Tongue (tissue), 2 donors: ENCODE results near the gene LHX3. TPM values are rescaled to one million over a fixed set of nuclear protein-coding genes. Genes with fewer than 3 reads are reported as not detected.

Experiments used
- DNase-seq: peaks from one replicate; pipeline ENCODE4 v3.0.0-alpha.2; 2015
- total RNA-seq: library from RNA; depleted of rRNA; stranded (reverse); fragments of >200 nt; gene quantifications from one replicate; pipeline ENCODE4 v1.2.3, GENCODE V29; 2014

LHX3 gene
- total RNA-seq, 1 donor from 2014 or later, result not detected

DNA sequence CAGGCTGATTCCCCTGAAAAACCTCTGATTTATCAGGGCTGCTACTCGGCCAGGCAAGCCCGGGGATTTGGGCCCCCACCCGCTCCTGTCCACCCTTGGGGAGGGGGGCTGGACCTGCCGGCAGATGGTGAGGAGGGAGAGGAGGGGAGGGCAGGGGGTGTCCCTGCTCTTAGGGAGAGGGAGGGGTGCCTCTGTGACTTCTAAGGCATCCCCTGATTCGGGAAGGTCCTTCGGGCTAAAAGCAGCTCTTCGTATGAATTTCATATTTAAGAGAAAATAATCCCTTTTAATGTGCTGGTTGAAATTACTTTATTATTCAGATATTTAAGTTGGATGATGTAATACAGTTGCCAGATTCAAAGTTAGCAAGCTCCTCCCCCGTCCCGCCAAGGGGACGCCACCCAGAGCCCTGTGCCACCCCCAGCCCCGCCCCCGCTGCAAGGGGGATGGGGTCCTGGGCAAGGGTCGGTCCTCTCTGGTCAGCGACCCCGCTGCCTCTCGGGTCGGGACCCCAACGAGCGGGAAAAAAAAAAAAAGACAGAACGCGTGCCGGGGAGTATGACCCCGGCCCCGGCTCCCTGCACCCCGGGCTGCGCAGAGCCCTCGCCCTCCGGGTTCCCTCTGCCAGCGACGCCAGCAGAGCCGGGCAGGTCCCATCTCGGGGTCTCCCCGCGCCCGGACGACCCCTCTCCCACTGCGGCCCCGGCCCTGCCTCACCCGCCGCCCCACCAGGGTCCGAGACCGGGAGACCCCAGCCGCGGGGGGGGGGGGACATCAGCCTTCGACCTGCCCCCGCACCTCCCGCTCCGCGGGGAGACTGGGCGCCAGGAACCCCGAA lies 12.4 kb downstream of the LHX3 start:
- DNase-seq, result no peak

DNA sequence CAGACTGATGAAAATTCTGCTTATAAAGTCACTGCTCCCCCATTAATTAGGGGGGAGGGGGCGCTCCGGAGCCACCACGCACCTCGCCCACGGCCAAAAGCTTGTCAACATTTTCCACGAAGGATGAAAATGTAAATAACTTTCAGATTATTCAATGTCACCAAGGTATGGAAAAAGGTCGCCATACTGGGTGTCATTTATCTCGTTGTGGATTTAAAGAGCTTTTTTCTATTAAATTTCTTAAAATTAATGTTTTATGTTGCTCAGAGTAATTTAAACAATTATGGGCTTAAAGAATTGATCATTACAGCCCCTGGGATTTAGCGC lies 13.0 kb downstream of the LHX3 start:
- no peak for DNase-seq

DNA sequence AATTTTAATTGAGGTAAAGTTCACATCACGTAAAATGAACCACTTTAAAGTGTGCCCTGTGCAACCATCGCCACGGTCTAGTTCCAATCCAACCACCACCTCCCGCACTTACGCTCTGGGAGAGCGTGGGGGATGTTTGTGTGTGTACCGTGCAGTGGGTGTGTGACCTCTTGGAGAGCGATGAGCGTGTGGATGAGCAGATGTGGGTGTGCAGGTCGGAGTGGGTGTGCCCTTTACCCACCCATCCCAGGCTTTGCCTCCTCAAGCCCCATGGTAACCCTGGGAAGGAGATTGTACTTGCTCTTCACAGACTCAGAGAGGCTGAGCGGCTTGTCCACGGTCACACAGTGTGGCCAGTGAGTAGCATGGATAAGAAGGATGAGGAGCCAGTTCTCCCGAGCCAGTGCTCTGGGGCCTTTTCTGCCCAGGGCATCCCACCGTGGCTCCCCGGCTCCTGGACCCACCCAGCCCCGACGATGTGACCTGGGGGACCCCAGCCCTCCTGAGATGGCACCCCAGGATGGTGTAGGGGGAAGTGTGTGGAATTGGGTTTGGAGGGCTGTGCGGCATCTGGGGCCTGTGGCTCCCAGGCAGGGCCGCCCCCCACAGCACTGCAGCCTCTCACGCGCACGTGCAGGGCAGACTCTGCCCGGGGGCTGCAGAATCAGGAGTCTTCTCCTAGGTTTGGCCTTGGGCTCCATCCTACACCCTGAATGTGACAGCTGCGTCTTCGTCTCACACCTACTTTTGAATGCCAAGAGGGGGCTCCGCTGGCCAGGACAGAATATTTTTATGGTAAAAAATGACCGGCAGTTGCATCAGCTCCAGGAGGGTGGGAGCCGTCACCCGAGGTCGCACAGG lies 13.6 kb downstream of the LHX3 start:
- DNase-seq, result no peak

GRCh38 chr9:136190656-136191055 lies 14.3 kb downstream of the LHX3 start:
- DNase-seq, result no peak

DNA sequence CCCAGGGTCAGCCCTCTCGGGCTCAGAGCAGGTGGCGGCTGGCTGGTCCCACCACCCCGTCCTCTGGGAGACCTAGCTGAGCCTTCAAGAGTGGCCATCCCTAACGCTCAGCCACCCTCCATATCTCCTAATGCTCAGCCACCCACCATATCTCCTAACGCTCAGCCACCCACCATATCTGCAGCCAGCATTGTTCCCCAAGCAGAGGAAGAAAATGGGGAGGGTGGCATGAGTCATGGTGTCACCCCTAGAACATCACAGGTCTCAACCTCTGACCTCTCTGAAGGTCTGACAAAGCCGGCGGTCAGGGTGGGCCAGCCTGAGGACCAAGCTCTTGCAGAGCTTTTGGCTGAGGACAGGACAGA lies 14.7 kb downstream of the LHX3 start:
- DNase-seq, result no peak

GRCh38 chr9:136189394-136190236 lies 15.3 kb downstream of the LHX3 start:
- DNase-seq, result no peak

DNA sequence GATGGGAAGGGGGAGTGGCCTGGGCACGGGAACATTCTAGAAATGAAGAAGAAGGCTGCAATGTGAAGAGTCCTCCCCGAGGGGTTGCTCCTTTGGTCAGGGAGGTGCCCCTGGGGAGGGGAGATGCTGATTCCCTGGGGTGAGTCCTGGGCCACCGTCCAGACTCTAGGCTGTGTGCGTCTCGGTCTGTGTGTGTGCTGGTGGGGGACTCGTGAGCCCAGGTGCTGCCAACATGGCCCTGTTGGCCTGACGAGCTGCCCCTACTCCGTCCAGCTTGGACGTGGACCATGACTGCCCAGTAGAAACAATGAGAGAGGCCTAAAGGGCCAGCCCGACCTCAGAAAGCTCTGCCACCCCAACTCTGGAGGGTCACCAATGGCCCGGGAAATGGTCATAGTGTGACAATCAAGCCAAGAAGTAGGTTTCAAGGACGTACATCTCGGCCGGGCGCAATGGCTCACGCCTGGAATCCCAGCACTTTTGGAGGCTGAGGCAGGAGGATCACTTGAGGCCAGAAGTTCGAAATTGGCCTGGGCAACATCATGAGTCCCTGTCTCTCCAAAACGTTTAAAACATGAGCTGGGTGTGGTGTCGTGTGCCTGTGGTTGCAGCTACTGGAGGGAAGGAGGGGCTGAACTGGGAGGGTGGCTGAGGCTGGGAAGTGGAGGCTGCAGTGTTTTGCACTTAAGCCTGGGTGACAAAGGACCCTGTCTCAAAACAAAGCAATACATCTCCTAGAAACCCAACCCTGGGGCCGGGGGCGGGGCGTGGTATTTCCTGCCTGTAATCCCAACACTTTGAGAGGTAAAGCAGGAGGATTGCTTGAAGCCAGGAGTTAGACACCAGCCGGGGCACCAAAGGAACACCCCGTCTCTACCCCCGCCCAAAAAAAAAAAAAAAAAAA lies 17.0 kb downstream of the LHX3 start:
- no peak for DNase-seq

DNA sequence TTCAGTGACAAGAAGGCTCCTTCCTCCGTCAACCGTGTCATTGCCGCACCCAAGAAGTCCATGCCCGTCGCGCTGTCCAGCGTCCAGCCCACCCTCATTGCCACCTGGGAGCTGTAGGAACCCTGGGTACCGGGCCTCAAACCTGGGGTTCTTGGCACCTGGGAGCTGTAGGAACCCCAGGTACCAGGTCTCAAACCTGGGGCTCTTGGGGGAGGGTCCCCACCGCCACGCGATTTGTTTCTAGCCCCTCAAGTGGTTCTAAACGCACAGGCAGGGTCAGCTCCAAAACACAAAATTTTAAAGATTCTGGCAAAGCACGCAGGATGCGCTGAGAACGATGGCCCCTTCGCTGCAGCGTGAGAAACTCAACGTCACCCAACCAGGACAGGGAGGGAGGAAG lies 17.7 kb downstream of the LHX3 start:
- DNase-seq, result no peak

DNA sequence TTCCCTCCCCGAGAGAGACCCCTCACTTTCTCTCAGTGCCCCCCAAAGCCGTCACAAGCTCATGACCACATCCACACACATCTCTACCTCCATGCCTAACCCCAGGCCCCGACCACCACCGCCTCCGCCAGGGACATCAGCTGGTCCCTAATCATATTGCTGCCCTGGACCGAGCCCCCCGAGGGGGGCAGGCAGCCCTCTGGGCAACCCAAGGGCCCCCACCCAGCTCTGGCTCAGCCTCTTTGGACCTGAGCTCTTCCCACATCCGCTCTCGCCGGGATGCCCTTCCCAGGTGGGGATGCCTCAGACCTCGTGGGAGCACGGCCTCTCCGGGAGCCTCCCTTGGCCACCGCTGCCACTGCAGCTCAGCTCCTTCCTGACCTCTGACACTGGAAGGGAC lies 18.5 kb downstream of the LHX3 start:
- no peak for DNase-seq

- DNase-seq, result no peak
These were observed 19.1 kb downstream of the LHX3 start for GRCh38 chr9:136185596-136186366.

DNA sequence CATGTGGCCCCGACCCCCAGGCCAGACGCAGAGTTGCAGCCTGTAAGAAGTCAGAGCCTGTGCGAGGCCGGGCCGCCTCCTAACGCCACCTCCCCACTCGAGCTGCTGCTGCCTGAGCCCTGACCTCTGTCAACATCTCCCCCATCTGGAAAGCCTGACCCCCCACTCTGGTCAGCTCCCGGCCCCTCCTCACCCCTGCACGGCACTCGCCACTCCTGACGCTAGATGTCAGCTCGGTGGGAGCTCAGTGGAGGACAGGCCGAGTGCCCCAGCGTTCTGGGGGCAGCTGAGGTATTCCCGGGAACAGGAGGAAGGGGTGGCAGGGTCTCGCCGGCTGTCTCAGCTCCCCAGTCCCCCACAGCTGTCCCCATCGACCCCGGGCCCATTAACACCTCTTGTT lies 19.9 kb downstream of the LHX3 start:
- no peak for DNase-seq

DNA sequence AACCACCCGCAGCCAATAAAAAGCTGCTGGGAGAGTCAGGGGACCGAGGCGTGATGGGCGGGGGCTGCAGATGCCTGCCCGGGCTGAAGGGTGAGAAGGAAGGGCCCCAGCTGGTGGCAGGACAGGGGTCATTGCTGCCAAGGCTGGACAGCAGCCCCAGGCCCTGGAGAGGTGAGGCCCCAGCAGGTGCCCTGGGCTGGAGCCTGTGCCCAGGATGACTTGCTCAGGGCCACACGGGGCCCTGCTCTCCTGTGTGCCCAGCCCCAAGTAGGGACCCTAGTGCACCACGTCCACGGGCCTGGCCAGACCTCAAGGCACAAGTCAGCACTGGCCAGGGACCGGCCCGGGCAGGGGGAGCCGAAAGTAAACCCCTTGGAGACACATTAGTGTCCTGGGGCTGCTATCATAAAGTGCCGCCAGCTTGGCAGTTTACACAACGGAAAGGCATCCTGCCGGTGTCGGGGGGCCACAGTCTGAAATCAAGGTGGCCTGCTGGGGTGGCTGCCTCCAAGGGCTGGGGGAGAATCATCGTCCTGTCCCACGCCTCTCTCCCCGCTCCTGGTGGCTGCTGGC lies 22.0 kb downstream of the LHX3 start:
- no peak for DNase-seq

GRCh38 chr9:136182420-136182787 lies 22.5 kb downstream of the LHX3 start:
- DNase-seq, result no peak

DNA sequence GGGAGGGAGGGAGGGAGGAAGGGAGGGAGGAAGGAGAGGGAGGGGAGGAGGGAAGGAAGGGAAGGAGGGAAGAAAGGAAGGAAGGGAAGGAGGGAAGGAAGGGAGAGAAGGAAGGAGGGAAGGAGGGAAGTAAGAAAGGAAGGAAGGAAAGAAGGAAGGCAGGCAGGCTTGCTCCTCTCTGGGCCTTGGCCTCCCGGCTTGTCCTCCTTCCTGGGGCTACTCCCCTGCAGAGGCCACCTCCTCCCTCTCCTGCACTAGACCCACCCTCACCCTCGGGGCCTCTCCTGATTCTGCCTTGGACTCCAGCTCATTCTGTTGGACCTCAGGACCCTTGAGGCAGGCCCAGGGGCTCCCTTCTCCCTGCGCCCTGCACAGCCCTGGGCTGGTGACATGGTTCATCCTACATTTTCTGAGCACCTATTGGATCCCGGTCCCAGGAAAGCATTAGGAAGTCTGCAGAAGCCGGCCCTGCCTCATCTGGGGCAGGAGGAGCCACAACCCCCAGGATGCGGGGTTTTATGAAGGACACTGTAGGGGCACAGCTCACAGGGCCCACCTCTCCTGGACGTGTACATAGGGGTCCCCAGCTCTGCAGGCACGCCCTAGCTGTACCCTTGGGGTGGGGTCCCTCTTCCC lies 23.0 kb downstream of the LHX3 start:
- no peak for DNase-seq

DNA sequence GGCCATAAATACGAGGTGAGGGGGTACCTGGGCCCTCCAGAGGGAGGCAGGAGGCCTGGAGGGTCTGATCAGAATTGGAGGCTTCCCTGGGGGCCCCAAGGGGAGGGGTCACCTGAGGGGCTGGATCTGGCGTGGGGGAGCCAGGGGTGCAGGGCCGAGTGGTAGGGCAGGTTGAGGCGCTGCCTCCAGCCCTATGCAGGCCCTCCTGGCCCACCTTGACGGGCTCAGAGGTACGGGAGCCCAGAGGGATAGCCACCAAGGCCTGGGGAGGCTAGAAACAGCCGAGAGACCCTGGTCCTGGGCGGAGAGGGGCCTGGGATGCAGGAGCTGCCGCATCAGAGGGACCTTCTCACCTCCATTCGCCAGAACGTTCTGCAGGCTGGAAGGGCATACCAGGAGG lies 24.3 kb downstream of the LHX3 start:
- no peak for DNase-seq

DNA sequence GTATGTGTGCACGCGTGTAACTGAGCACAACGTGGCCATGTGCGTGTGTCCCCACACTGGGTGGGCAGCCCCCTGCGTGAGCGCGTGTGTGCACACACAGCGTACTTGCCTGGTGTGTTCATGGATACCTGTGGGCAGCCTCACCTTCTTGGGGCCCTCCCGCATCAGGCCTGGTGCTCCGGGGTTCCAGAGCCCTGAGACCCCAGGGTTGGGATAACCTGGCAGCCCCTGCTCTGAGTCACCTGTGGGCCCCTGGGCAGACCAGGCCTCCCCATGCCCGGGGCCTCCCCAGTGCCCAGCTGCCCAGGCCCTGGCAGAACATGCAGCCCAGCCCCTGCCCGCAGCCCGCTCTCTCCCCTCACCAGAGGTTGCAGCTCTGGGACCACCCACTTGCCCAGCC lies 25.2 kb downstream of the LHX3 start:
- no peak for DNase-seq

GRCh38 chr9:136179101-136179616 lies 25.8 kb downstream of the LHX3 start:
- no peak for DNase-seq

- no peak for DNase-seq
These were observed 26.2 kb downstream of the LHX3 start for GRCh38 chr9:136178773-136179075.

DNA sequence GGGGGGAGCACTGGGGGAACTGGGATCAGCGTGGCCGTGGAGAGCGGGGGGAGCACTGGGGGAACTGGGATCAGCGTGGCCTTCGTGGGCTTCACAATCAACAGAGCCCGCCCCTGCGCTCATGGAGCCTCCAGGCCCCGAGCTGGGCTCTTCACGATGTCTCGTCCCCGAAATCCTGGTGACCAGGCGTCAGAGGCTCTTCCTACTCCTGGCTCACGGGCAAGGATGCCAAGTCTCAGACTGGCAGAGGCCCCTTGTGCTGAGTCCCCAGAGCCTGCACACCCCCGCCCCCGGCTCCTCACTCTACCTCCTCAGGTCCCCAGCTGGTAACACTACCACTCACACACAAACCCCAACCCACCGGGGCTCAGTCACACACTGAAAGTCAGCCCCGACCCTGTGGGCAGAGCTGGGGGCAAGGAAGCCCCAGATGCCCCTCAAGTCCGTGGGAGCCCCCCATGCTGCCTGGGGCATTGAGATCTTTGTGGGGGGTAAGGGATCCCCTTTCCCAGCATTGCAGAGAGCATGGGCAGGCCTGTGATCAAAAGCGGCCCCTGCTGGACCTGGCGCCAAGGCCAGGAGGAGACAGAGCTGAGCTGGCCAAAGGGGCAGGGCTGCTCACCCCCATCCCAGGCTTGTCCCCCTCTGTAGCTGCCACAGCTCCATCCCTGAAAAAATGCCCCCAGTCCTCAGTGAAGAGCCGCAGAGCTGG lies 26.7 kb downstream of the LHX3 start:
- DNase-seq, result no peak
